ENCODE results near the gene CKM. TPM values are rescaled to one million over a fixed set of nuclear protein-coding genes. Genes with fewer than 3 reads are reported as not detected.

Gene CKM
- total RNA-seq, 2 donors from 2014 or later: 2.7 to 3.7 TPM

- Mint-ChIP-seq H3K4me3 (no peak overlapping the region), H3K27ac (peak overlapping the region; percentile 71)
- no peak for TF ChIP-seq CTCF (conservative IDR thresholded peaks at IDR 0.05)
These were observed 45.5 kb upstream of the CKM start for GRCh38 chr19:45368127-45368526.

DNA sequence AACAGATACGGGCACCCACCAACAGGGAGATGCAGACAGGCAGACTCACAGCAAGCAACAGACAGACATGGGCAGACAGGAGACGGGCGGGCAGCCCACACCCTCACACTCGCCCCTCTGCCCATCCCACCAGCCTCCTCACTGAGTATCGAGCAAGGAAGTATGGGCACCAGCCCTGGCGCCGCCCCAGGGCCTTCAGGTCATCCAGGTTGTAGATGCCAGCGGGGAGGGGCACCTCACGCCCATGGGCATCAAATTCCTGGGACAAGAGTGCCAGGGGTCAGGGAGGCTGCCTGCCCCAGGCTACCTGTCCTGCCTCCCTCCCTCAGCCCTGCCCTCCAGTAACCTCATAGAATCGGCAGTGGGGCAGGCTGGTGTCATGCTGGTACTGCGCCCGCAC, 42.0 kb upstream of the CKM start:
- H3K4me3 ChIP-seq (ENCODE audit: low read length): no peak overlapping the region
- no peak overlapping the region for H3K27ac ChIP-seq (ENCODE audit: low read depth, low read length)
- H3K9me3 Mint-ChIP-seq: no peaks in the 10 kb centered on the region
- H3K36me3 Mint-ChIP-seq (ENCODE audit: low read depth): peaks cover 39% of the 10 kb centered on the region
- peaks cover 3% of the 10 kb centered on the region for H3K4me1 Mint-ChIP-seq
- H3K27me3 Mint-ChIP-seq (ENCODE audit: insufficient read depth): no peaks in the 10 kb centered on the region
- WGBS, 2 experiments (ENCODE audit: insufficient coverage in 1 of 2, insufficient read length in 1 of 2): 84 to 88% methylated on average over 7 to 12 of the region's 12 CpGs
- H3K4me1 ChIP-seq (ENCODE audit: control insufficient read depth, insufficient read depth, low read length): no peaks in the 10 kb centered on the region
- no peaks in the 10 kb centered on the region for H3K27me3 ChIP-seq (ENCODE audit: control insufficient read depth, insufficient read depth, low read length, poor library complexity, severe bottlenecking)
- H3K4me3 Mint-ChIP-seq: no peak overlapping the region
- no peak overlapping the region for H3K27ac Mint-ChIP-seq
- H3K9ac ChIP-seq (ENCODE audit: extremely low read depth, low read length, poor library complexity, severe bottlenecking): no peak overlapping the region
- no peak for DNase-seq
- no peaks in the 10 kb centered on the region for H3K9me3 ChIP-seq (ENCODE audit: control insufficient read depth, low read length)
- no peak for TF ChIP-seq CTCF (conservative IDR thresholded peaks at IDR 0.05)
- H3K36me3 ChIP-seq (ENCODE audit: control insufficient read depth, insufficient read depth, low read length): peaks cover 44% of the 10 kb centered on the region

More at GRCh38 chr19:45368127-45368526, 45.5 kb upstream of the CKM start:
- Mint-ChIP-seq H3K4me1 (peaks cover 3% of the 10 kb centered on the region), H3K9me3 (no peaks in the 10 kb centered on the region), H3K27me3 (ENCODE audit: insufficient read depth) (no peaks in the 10 kb centered on the region), H3K36me3 (ENCODE audit: low read depth) (peaks cover 19% of the 10 kb centered on the region)
- Histone ChIP-seq H3K4me1 (ENCODE audit: control insufficient read depth, insufficient read depth, low read length) (no peaks in the 10 kb centered on the region), H3K36me3 (ENCODE audit: control insufficient read depth, insufficient read depth, low read length) (peaks cover 32% of the 10 kb centered on the region), H3K27me3 (ENCODE audit: control insufficient read depth, insufficient read depth, low read length, poor library complexity, severe bottlenecking) (no peaks in the 10 kb centered on the region), H3K27ac (ENCODE audit: low read depth, low read length) (no peak overlapping the region), H3K9ac (ENCODE audit: extremely low read depth, low read length, poor library complexity, severe bottlenecking) (no peak overlapping the region), H3K4me3 (ENCODE audit: low read length) (no peak overlapping the region), H3K9me3 (ENCODE audit: control insufficient read depth, low read length) (no peaks in the 10 kb centered on the region)
- no peak for DNase-seq
- 95 to 97% methylated on average over 4 of the region's 4 CpGs for WGBS, 2 experiments (ENCODE audit: insufficient coverage in 1 of 2, insufficient read length in 1 of 2)

- no peak overlapping the region for H3K9ac ChIP-seq (ENCODE audit: extremely low read depth, low read length, poor library complexity, severe bottlenecking)
- Mint-ChIP-seq H3K27ac (no peak overlapping the region), H3K36me3 (ENCODE audit: low read depth) (peaks cover 44% of the 10 kb centered on the region), H3K4me1 (peaks cover 2% of the 10 kb centered on the region), H3K4me3 (no peak overlapping the region), H3K9me3 (no peaks in the 10 kb centered on the region), H3K27me3 (ENCODE audit: insufficient read depth) (no peaks in the 10 kb centered on the region)
- DNase-seq: no peak
- no peaks in the 10 kb centered on the region for H3K27me3 ChIP-seq (ENCODE audit: control insufficient read depth, insufficient read depth, low read length, poor library complexity, severe bottlenecking)
- peaks cover 46% of the 10 kb centered on the region for H3K36me3 ChIP-seq (ENCODE audit: control insufficient read depth, insufficient read depth, low read length)
- no peaks in the 10 kb centered on the region for H3K4me1 ChIP-seq (ENCODE audit: control insufficient read depth, insufficient read depth, low read length)
- no peak overlapping the region for H3K4me3 ChIP-seq (ENCODE audit: low read length)
- H3K27ac ChIP-seq (ENCODE audit: low read depth, low read length): no peak overlapping the region
- TF ChIP-seq CTCF (conservative IDR thresholded peaks at IDR 0.05): no peak
- WGBS, 2 experiments (ENCODE audit: insufficient coverage in 1 of 2, insufficient read length in 1 of 2): 92% methylated on average over 24 to 44 of the region's 44 CpGs
- H3K9me3 ChIP-seq (ENCODE audit: control insufficient read depth, low read length): no peaks in the 10 kb centered on the region
These were observed 41.3 kb upstream of the CKM start for GRCh38 chr19:45363861-45364459.
